ENCODE results near the gene WDPCP.

GRCh38 chr2:63300835-63301234, 287.4 kb downstream of the WDPCP start:
- no peak for TF ChIP-seq YY1 (IDR thresholded peaks at IDR 0.05; ENCODE audit: low read depth)
- TF ChIP-seq MAX (IDR thresholded peaks at IDR 0.05) = no peak
- TF ChIP-seq TAF1 (IDR thresholded peaks at IDR 0.05; ENCODE audit: low read depth) = no peak
- no peak for TF ChIP-seq FOXM1 (IDR thresholded peaks at IDR 0.05; ENCODE audit: borderline replicate concordance, low read depth)
- peak; percentile 33; the same call in 1 of the 2 replicates for TF ChIP-seq RAD21 (IDR thresholded peaks at IDR 0.05; ENCODE audit: low read depth)
- TF ChIP-seq NFIC (IDR thresholded peaks at IDR 0.05) = no peak

Measured in Ishikawa (cell line).